Measurements from ENCODE around the gene MBD3L5. TPM values are rescaled to one million over a fixed set of nuclear protein-coding genes. Genes with fewer than 3 reads are reported as not detected.

MBD3L5 gene
- total RNA-seq, 1 experiment from 2014 or later, result not detected

DNA sequence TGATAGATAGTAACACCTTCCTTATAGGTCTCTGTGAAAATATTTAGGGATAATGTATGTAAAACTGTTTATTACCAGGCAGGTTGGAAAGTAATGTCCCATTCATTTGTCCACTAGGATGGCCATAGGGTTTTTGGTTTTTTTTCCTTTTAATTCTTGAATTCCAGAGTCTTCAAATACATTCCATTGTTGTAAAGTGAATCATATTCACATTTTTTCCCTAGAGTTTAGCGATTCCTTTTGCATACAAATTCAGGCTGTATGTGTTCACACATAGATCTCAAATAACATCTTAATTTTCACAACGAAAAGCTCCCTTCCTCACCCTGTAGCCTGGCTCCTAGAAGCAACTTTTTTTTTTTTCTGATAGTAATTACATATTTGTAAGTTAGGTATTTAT is 37.3 kb downstream of the MBD3L5 start:
- H4K8ac ChIP-seq (replicated peaks; ENCODE audit: insufficient read length, low read depth, low read length), result no peak overlapping the region
- H3K79me1 ChIP-seq (ENCODE audit: insufficient read depth, low read depth, low read length, poor library complexity, severe bottlenecking), result no peaks in the 10 kb centered on the region
- H2BK5ac ChIP-seq (ENCODE audit: insufficient read length, low read length), result no peak overlapping the region
- H2AFZ ChIP-seq (ENCODE audit: low read length), result no peak overlapping the region
- H3K4me1 ChIP-seq (ENCODE audit: insufficient read depth, low read length), result no peaks in the 10 kb centered on the region
- no peak overlapping the region for H2BK12ac ChIP-seq (ENCODE audit: insufficient read length, low read depth, low read length)
- no peak overlapping the region for H2AK5ac ChIP-seq (ENCODE audit: insufficient read length, low read length)
- no peak overlapping the region for H3K18ac ChIP-seq (ENCODE audit: insufficient read length, low read depth, low read length)
- peaks cover 7% of the 10 kb centered on the region for H3K23me2 ChIP-seq (ENCODE audit: insufficient read length, low read depth, low read length, poor library complexity, severe bottlenecking)
- TF ChIP-seq, protein P1, sequence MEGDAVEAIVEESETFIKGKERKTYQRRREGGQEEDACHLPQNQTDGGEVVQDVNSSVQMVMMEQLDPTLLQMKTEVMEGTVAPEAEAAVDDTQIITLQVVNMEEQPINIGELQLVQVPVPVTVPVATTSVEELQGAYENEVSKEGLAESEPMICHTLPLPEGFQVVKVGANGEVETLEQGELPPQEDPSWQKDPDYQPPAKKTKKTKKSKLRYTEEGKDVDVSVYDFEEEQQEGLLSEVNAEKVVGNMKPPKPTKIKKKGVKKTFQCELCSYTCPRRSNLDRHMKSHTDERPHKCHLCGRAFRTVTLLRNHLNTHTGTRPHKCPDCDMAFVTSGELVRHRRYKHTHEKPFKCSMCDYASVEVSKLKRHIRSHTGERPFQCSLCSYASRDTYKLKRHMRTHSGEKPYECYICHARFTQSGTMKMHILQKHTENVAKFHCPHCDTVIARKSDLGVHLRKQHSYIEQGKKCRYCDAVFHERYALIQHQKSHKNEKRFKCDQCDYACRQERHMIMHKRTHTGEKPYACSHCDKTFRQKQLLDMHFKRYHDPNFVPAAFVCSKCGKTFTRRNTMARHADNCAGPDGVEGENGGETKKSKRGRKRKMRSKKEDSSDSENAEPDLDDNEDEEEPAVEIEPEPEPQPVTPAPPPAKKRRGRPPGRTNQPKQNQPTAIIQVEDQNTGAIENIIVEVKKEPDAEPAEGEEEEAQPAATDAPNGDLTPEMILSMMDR (conservative IDR thresholded peaks at IDR 0.05), result no peak
- H2BK15ac ChIP-seq (ENCODE audit: low read depth, low read length), result no peak overlapping the region
- no peak overlapping the region for H2BK120ac ChIP-seq (ENCODE audit: low read depth, low read length, poor library complexity, severe bottlenecking)
- no peak overlapping the region for H4K5ac ChIP-seq (ENCODE audit: insufficient read length, low read depth, low read length)
- no peak overlapping the region for H3K4me2 ChIP-seq (ENCODE audit: insufficient read depth, insufficient read length, low read length)
- DNase-seq, result no peak
- no peaks in the 10 kb centered on the region for H3K79me2 ChIP-seq (ENCODE audit: insufficient read depth, low read length)
- H4K91ac ChIP-seq (ENCODE audit: insufficient read length, low read depth, low read length), result no peak overlapping the region
- no peak overlapping the region for H3K14ac ChIP-seq (ENCODE audit: insufficient read depth, low read length)
- WGBS (ENCODE audit: extremely low coverage, insufficient read length, low lambda C conversion rate), result no CpG with 5 or more reads among the region's 2 CpGs
- H3K27ac Mint-ChIP-seq, result no peak overlapping the region
- no peak overlapping the region for H3K4me3 Mint-ChIP-seq
- peaks cover 37 to 50% of the 10 kb centered on the region in 2 experiments for H3K9me3 Mint-ChIP-seq
- H4K20me1 ChIP-seq (ENCODE audit: control insufficient read depth, insufficient read depth, insufficient read length), result no peaks in the 10 kb centered on the region
- H2BK20ac ChIP-seq (ENCODE audit: low read depth, low read length, poor library complexity, severe bottlenecking), result no peak overlapping the region
- H3K9ac ChIP-seq (ENCODE audit: extremely low read depth, insufficient read length, low read length), result no peak overlapping the region
- H3K27me3 ChIP-seq (ENCODE audit: insufficient read depth, low read length), result no peaks in the 10 kb centered on the region
- no peak overlapping the region for H3K23ac ChIP-seq (ENCODE audit: insufficient read length, low read depth, low read length)
- H3K27me3 Mint-ChIP-seq (ENCODE audit: low read depth), result no peaks in the 10 kb centered on the region
- no peaks in the 10 kb centered on the region for H3K9me3 ChIP-seq (ENCODE audit: control insufficient read depth, low read depth, low read length)
- no peak overlapping the region for H3K56ac ChIP-seq (ENCODE audit: insufficient read length, low read depth, low read length)
- peaks cover 0 to 3% of the 10 kb centered on the region in 2 experiments; a peak in 2 of 4 replicates for H3K4me1 Mint-ChIP-seq
- no peak overlapping the region for H3K4ac ChIP-seq (ENCODE audit: low read depth, low read length)
- no peak overlapping the region for H3K27ac ChIP-seq (ENCODE audit: insufficient read length, low read depth, low read length)
- H3T11ph ChIP-seq (ENCODE audit: low read length), result no peak overlapping the region
- H3K36me3 Mint-ChIP-seq (ENCODE audit: insufficient read depth in 1 of 3, low read depth in 3 of 3), result peaks cover 15 to 25% (median 18%) of the 10 kb centered on the region in 3 experiments

Measured in H9 (cell line).